ENCODE data around the gene VTA1.
"Not testable (repeated sequence)": the region's sequence is repeated elsewhere in the genome, so short reads cannot be mapped to it uniquely, and the experiment has no call there.

VTA1 gene

DNA sequence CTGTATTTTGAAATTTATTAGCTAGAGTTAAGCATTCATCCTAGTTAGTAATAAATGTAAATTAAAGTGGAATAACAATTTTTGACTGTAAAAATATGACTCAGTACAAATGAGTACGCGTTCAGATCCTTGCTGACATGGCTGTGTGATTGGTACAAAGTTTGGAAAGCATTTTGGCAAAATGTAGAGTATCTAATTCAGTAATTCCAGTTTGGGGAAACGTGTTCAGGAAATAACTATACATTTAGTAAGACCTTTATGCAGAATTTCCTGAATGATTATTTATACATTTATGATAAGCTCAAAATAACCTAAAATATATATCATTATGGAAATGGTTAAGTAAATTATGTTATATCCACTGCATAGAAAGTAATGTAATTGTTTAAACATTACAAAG, 8.0 kb downstream of the VTA1 start:
- DNase-seq (ENCODE audit: low read depth), result no peak
- no peak for TF ChIP-seq CTCF (conservative IDR thresholded peaks at IDR 0.05; ENCODE audit: low read depth, low read length)
- no peak overlapping the region for H3K4me3 ChIP-seq (ENCODE audit: low read length)

- no peak overlapping the region for H3K4me3 ChIP-seq (ENCODE audit: low read length)
These were observed 9.1 kb downstream of the VTA1 start for GRCh38 chr6:142155895-142156757.

DNA sequence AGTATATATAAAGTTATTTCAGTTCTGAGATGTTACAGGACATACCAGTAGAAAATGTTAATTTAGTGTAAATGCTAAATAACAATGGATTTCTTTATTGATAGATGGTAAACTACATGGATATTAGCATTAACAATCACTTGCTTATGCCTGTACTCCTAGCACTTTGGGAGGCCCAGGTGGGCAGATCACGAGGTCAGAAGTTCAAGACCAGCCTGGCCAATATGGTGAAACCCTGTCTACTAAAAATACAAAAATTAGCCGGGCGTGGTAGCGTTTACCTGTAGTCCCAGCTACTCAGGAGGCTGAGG, 9.7 kb downstream of the VTA1 start:
- not testable (repeated sequence) for H3K4me3 ChIP-seq (ENCODE audit: low read length)

More at GRCh38 chr6:142155895-142156757, 9.1 kb downstream of the VTA1 start:
- no peak for DNase-seq (ENCODE audit: low read depth)
- TF ChIP-seq CTCF (conservative IDR thresholded peaks at IDR 0.05; ENCODE audit: low read depth, low read length), result peak; percentile 35

DNA sequence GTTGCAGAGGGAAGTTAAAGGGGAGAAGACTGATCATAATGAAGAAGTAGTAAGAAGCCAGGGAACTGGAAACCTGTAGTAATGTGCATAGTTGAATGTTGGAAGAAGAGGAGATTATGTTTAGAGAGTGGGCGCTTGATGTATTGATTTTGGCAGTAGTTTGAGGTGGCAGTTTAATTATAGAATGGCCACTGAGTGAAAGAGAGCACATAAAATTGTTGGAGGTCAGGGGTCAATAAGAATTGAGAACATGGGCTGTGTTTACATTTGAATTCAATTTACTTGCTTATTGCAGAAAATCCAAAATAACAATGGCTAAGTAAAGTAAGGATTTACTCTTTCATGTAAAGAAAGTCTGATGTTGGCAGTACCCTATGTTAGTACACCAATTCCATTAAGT, 15.7 kb downstream of the VTA1 start:
- DNase-seq (ENCODE audit: low read depth), result no peak
- H3K4me3 ChIP-seq (ENCODE audit: low read length), result no peak overlapping the region
- no peak for TF ChIP-seq CTCF (conservative IDR thresholded peaks at IDR 0.05; ENCODE audit: low read depth, low read length)

More for the DNA sequence above, 9.7 kb downstream of the VTA1 start:
- not testable (repeated sequence) for DNase-seq (ENCODE audit: low read depth)

GRCh38 chr6:142165227-142165626, 18.2 kb downstream of the VTA1 start:
- DNase-seq (ENCODE audit: low read depth), result no peak
- no peak for TF ChIP-seq CTCF (conservative IDR thresholded peaks at IDR 0.05; ENCODE audit: low read depth, low read length)
- H3K4me3 ChIP-seq (ENCODE audit: low read length), result no peak overlapping the region

- no peak for DNase-seq (ENCODE audit: low read depth)
These were observed 20.0 kb downstream of the VTA1 start for GRCh38 chr6:142167071-142167470.

GRCh38 chr6:142167486-142167885, 20.4 kb downstream of the VTA1 start:
- DNase-seq (ENCODE audit: low read depth), result no peak
- no peak overlapping the region for H3K4me3 ChIP-seq (ENCODE audit: low read length)
- TF ChIP-seq CTCF (conservative IDR thresholded peaks at IDR 0.05; ENCODE audit: low read depth, low read length), result no peak

More at GRCh38 chr6:142167071-142167470, 20.0 kb downstream of the VTA1 start:
- no peak overlapping the region for H3K4me3 ChIP-seq (ENCODE audit: low read length)
- TF ChIP-seq CTCF (conservative IDR thresholded peaks at IDR 0.05; ENCODE audit: low read depth, low read length), result no peak

All from retinal pigment epithelial cell (primary cell).